Suprapubic skin (tissue), 4 donors: ENCODE results near the gene VIT.

Source experiments
- EP300 ChIP-seq: sonication (generic); formaldehyde crosslinking; IDR thresholded peaks from one replicate; pipeline ENCODE4 v1.6.1; 2017; ENCODE audit warnings: antibody characterized with exemption
- POLR2A ChIP-seq, 2 donors: fragments of 450-650 bp; IDR thresholded peaks; one replicate each; pipeline ENCODE4 v1.6.1; 2017; ENCODE audit warnings: antibody characterized with exemption in 2 of 2, mild to moderate bottlenecking in 2 of 2, moderate library complexity in 2 of 2
- POLR2AphosphoS5 ChIP-seq, 3 donors: sonication (generic); formaldehyde crosslinking; IDR thresholded peaks; one replicate each; pipeline ENCODE4 v1.6.1; 2017; ENCODE audit warnings: antibody characterized with exemption in 3 of 3
- TF ChIP-seq, protein P1 (sequence below), 2 donors: fragments of 200-600 bp in 1 of 2; fragments of 450-650 bp in 1 of 2; sonication (generic) in 1 of 2; IDR thresholded peaks; one replicate each; pipeline ENCODE4 v1.5.1; 2016 to 2019; ENCODE audit warnings: antibody characterized with exemption in 2 of 2, mild to moderate bottlenecking in 1 of 2, moderate library complexity in 1 of 2

DNA sequence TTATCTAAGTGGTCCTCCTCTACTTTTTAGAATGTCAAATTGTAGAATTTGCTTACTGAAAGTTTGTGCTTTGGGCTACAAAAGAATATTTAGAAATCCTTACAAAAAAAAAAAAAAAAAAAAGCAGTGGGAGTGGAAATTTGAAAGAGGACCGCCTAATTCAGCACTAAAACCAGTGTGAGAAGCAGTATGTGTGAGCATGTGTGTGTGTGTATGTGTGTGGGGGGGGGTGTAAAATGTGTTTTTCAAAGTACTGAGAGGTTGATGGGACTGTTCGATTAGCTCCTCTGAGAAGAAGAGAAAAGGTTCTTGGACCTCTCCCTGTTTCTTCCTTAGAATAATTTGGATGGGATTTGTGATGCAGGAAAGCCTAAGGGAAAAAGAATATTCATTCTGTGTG, at the start of gene VIT:
- TF ChIP-seq, protein P1, sequence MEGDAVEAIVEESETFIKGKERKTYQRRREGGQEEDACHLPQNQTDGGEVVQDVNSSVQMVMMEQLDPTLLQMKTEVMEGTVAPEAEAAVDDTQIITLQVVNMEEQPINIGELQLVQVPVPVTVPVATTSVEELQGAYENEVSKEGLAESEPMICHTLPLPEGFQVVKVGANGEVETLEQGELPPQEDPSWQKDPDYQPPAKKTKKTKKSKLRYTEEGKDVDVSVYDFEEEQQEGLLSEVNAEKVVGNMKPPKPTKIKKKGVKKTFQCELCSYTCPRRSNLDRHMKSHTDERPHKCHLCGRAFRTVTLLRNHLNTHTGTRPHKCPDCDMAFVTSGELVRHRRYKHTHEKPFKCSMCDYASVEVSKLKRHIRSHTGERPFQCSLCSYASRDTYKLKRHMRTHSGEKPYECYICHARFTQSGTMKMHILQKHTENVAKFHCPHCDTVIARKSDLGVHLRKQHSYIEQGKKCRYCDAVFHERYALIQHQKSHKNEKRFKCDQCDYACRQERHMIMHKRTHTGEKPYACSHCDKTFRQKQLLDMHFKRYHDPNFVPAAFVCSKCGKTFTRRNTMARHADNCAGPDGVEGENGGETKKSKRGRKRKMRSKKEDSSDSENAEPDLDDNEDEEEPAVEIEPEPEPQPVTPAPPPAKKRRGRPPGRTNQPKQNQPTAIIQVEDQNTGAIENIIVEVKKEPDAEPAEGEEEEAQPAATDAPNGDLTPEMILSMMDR (IDR thresholded peaks at IDR 0.05), result no peak
- no peak for TF ChIP-seq POLR2A (IDR thresholded peaks at IDR 0.05)
- TF ChIP-seq POLR2AphosphoS5 (IDR thresholded peaks at IDR 0.05), result no peak
- no peak for TF ChIP-seq EP300
